ENCODE data around the gene CYTH4. TPM values are rescaled to one million over a fixed set of nuclear protein-coding genes. Genes with fewer than 3 reads are reported as not detected.

Gene CYTH4
- total RNA-seq, 6 donors from 2014 or later: 16.7 to 71.2 (median 44.7) TPM

DNA sequence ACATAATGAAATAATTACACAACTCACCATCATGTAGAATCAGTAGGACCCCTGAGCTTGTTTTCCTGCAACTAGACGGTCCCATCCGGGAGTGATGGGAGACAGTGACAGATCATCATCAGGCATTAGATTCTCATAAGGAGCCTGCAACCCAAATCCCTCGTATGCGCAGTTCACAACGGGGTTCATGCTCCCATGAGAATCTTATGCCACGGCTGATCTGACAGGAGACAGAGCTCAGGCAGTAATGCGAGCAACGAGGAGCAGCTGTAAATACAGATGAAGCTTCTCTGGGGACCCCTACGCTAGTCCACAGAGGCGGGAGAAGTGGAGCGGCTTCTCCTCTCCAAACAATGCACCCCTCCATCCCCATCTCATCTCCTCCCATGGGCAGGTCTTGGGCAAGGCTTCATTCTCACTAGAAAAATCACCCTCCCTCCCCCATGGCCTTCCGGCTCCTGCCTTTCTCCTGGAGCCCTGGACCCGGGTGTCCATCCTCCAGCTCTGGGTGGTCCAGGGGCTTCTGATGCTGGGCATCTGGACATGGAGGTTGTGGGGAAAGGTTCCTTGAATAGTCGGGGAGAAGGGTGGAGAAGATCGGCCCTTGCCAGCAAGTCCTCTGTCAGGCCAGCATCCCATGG lies 22.0 kb upstream of the CYTH4 start:
- H3K9me3 ChIP-seq: peaks cover 0 to 13% (median 7%) of the 10 kb centered on the region in 4 donors
- TF ChIP-seq POLR2A (IDR thresholded peaks at IDR 0.05): no peak
- TF ChIP-seq, protein P1, sequence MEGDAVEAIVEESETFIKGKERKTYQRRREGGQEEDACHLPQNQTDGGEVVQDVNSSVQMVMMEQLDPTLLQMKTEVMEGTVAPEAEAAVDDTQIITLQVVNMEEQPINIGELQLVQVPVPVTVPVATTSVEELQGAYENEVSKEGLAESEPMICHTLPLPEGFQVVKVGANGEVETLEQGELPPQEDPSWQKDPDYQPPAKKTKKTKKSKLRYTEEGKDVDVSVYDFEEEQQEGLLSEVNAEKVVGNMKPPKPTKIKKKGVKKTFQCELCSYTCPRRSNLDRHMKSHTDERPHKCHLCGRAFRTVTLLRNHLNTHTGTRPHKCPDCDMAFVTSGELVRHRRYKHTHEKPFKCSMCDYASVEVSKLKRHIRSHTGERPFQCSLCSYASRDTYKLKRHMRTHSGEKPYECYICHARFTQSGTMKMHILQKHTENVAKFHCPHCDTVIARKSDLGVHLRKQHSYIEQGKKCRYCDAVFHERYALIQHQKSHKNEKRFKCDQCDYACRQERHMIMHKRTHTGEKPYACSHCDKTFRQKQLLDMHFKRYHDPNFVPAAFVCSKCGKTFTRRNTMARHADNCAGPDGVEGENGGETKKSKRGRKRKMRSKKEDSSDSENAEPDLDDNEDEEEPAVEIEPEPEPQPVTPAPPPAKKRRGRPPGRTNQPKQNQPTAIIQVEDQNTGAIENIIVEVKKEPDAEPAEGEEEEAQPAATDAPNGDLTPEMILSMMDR (IDR thresholded peaks at IDR 0.05): no peak
- TF ChIP-seq EP300 (IDR thresholded peaks at IDR 0.05): no peak
- TF ChIP-seq POLR2AphosphoS5 (IDR thresholded peaks at IDR 0.05): no peak
- no peak for ATAC-seq (ENCODE audit: low FRiP score in 2 of 2)
- H3K4me3 ChIP-seq: no peak overlapping the region
- WGBS, 2 donors: 47 to 57% methylated on average over 7 to 15 of the region's 15 CpGs
- H3K27me3 ChIP-seq: peaks cover 0 to 5% (median 0%) of the 10 kb centered on the region in 4 donors
- peaks cover 4 to 9% (median 6%) of the 10 kb centered on the region in 4 donors for H3K4me1 ChIP-seq
- no peak overlapping the region for H3K27ac ChIP-seq
- no peak for DNase-seq
- no peaks in the 10 kb centered on the region for H3K36me3 ChIP-seq

DNA sequence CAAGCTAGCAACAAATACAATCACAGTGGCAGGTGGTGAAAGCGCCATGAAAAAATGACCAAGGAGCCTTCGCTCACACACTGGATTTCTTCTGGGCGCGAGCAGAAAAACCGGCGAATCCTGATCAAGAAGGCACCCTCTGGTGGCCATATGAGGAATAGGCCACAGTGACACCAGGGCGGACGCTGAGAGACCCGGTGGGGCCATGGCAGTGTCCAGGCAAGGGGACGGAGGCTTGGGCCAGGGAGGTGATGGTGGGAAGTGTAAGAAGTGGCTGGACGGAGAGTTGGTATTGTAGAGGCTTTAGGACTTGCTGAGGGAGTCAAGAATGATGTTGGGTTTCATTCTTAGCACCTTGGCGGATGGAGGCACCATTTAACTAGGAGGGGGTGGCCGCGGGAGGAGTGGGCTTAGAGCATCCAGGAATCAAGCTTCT lies 21.4 kb upstream of the CYTH4 start:
- WGBS, 2 donors: 22 to 23% methylated on average over 14 of the region's 14 CpGs
- TF ChIP-seq EP300 (IDR thresholded peaks at IDR 0.05) (no peak), POLR2A (IDR thresholded peaks at IDR 0.05) (no peak), POLR2AphosphoS5 (IDR thresholded peaks at IDR 0.05) (no peak)
- TF ChIP-seq, protein P1 (IDR thresholded peaks at IDR 0.05): peak; percentile 84 to 95 (median 86)
- peaks cover 0 to 5% (median 0%) of the 10 kb centered on the region in 4 donors for H3K27me3 ChIP-seq
- ATAC-seq (ENCODE audit: low FRiP score in 2 of 2): peak; percentile 77 to 88
- DNase-seq: peak in 1 of 2 donors; percentile 71
- no peaks in the 10 kb centered on the region for H3K36me3 ChIP-seq
- H3K27ac ChIP-seq: no peak overlapping the region
- H3K9me3 ChIP-seq: peaks cover 0 to 13% (median 7%) of the 10 kb centered on the region in 4 donors
- H3K4me3 ChIP-seq: no peak overlapping the region
- peaks cover 4 to 9% (median 6%) of the 10 kb centered on the region in 4 donors for H3K4me1 ChIP-seq

DNA sequence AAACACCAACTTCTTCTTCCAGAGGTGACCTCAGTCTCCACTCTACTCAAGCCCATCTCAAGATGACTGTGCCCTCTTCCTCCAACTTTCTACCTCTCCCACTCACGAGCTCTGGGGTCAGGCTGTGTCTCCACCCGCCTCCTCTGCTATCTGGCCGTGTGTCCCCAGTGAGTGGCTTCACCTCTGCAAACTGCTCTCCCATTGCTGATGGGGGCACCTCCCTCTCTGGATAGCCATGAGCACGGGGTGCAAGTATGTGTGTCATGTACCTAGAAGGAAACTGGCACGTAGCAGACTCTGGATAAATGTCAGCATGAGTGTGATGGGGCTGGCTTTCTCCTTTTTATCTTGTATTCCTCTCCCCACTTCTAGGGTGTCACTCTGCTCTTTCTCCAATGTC lies 20.0 kb upstream of the CYTH4 start:
- peaks cover 8 to 20% (median 14%) of the 10 kb centered on the region in 4 donors for H3K4me1 ChIP-seq
- TF ChIP-seq POLR2A (IDR thresholded peaks at IDR 0.05) (no peak), EP300 (IDR thresholded peaks at IDR 0.05) (no peak), POLR2AphosphoS5 (IDR thresholded peaks at IDR 0.05) (no peak)
- H3K9me3 ChIP-seq: peaks cover 0 to 13% (median 7%) of the 10 kb centered on the region in 4 donors
- H3K27me3 ChIP-seq: peaks cover 0 to 5% (median 0%) of the 10 kb centered on the region in 4 donors
- DNase-seq (no peak), ATAC-seq (ENCODE audit: low FRiP score in 2 of 2) (no peak)
- WGBS, 2 donors: 74 to 82% methylated on average over 5 of the region's 5 CpGs
- no peak overlapping the region for H3K4me3 ChIP-seq
- H3K36me3 ChIP-seq: no peaks in the 10 kb centered on the region
- no peak overlapping the region for H3K27ac ChIP-seq

DNA sequence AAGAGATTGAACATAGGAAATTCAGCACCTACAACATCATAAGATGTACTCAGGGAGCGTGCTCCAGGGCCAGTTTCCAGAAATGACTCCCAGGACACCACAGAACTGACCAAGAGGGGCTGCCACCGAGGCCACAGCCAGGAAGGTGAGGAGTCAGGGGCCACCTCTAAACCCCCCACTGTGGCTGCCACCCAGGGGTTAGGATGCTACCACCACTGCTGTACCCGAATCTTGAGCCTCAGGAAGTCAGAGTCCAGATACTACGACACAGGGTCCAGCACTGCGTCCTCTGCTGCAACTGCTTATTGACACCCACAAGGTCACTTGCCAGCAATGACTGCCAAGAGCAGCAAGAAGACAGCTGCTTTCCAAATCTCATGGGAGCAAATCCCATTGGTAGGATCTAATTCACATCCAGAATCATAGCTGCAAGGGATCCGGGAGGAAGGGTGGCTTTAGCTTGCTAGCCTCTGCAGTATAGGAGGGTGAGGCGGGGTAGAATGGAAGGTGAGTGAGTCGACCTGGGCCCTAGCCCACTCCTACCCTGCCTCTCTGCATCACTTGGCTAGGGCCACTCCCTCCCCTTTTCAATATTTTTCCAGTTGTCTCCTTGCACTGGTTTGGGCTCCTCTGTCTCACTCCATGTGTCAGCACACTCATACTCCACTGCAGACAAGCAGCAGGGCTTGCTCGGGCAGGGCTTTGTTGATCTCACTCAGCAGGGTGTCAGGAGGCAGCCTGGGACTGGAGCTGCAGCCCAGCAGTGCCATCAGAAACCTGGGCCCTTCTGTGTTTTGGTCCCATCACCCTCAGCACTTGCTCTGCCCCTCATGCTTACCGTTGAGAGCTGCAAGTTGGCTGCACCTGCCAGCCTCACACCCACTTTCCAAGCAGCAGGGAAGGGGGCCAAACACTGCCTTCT lies 18.1 kb upstream of the CYTH4 start:
- Histone ChIP-seq H3K27me3 (peaks cover 0 to 2% (median 0%) of the 10 kb centered on the region in 4 donors), H3K27ac (no peak overlapping the region), H3K4me1 (peaks cover 13 to 28% (median 18%) of the 10 kb centered on the region in 4 donors), H3K4me3 (no peak overlapping the region), H3K9me3 (peaks cover 0 to 13% (median 7%) of the 10 kb centered on the region in 4 donors), H3K36me3 (no peaks in the 10 kb centered on the region)
- no peak for ATAC-seq (ENCODE audit: low FRiP score in 2 of 2)
- WGBS, 2 donors: 79 to 80% methylated on average over 6 to 10 of the region's 10 CpGs
- DNase-seq: no peak
- TF ChIP-seq EP300 (IDR thresholded peaks at IDR 0.05) (no peak), POLR2A (IDR thresholded peaks at IDR 0.05) (no peak), POLR2AphosphoS5 (IDR thresholded peaks at IDR 0.05) (no peak)
- TF ChIP-seq, protein P1 (IDR thresholded peaks at IDR 0.05): no peak

Measured in upper lobe of left lung (tissue), 6 donors.